Measurements from ENCODE around the gene SKIDA1.
A peak's percentile ranks its signal among the peaks of the same experiment; 100 is the strongest.

DNA sequence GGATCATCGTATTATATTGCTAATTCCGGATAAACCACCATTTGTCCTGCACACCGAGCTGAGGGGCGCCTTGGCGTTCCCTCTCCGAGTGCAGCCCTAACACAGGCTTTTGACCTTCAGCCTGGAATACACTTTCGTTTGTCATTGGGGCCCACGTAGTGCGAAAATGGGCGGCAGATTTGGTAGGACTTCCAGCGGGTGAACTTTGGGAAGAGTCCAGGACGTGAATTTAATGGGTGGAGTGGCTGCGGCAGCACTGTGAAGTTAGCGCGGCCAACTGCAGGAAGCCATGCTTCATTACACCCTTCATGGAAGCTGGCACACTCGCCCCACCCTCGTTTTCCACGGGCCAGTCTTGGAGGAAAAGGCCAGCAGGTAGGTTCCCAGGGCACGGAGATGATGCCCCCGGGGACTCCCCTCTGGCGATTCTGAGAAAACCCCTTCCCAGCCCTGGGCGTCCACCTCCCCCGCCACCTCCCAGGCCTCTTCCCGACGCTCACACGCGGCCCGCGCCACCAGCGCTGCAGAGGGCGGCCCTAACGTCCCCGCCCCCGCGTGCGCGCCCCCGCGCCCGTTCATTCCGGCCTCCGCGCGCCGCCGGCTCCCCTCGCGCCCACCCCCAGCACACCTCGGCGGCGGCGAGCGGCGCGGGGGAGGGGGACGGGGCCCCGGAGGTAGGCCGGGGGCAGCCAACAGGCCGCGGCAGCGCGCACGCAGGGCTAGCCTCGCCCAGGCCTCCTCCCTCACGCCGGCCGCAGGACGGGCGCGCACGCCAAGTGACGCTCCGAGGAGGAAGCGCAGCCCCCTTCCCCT, 8.2 kb upstream of the SKIDA1 start, which contains the start of gene MLLT10:
- TF ChIP-seq, protein P1, sequence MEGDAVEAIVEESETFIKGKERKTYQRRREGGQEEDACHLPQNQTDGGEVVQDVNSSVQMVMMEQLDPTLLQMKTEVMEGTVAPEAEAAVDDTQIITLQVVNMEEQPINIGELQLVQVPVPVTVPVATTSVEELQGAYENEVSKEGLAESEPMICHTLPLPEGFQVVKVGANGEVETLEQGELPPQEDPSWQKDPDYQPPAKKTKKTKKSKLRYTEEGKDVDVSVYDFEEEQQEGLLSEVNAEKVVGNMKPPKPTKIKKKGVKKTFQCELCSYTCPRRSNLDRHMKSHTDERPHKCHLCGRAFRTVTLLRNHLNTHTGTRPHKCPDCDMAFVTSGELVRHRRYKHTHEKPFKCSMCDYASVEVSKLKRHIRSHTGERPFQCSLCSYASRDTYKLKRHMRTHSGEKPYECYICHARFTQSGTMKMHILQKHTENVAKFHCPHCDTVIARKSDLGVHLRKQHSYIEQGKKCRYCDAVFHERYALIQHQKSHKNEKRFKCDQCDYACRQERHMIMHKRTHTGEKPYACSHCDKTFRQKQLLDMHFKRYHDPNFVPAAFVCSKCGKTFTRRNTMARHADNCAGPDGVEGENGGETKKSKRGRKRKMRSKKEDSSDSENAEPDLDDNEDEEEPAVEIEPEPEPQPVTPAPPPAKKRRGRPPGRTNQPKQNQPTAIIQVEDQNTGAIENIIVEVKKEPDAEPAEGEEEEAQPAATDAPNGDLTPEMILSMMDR (conservative IDR thresholded peaks at IDR 0.05 in 1 of 2, IDR thresholded peaks at IDR 0.05 in 1 of 2; ENCODE audit: low read depth in 1 of 2, low read length in 2 of 2): peak; percentile 33 to 34
- no peak for TF ChIP-seq EZH2 (IDR thresholded peaks at IDR 0.05; ENCODE audit: low read length, missing control alignments)
